Activated T-helper 2 cell treated with anti-CD3 and anti-CD28 coated beads, Interferon-gamma antibody, Interleukin-2, Interleukin-4, amounts not matched to agents 10 μg/mL and 5 μg/mL and 100 μg/mL, durations not matched to agents 14 hours and 24 hours and 36 hours (primary cell): ENCODE measurements around the gene PLD3. TPM values are rescaled to one million over a fixed set of nuclear protein-coding genes. Genes with fewer than 3 reads are reported as not detected.

ENCODE experiments used
- DNase-seq: peaks from one replicate; pipeline ENCODE4 v3.0.0; 2021; ENCODE audit warnings: low spot score
- H3K27ac Mint-ChIP-seq: one replicate; pipeline ENCODE4 v1.8.0; 2021; ENCODE audit warnings: mixed read lengths
- H3K27me3 Mint-ChIP-seq: one replicate; pipeline ENCODE4 v1.8.0; 2021; ENCODE audit warnings: low read depth, mixed read lengths
- H3K36me3 Mint-ChIP-seq: one replicate; pipeline ENCODE4 v1.8.0; 2021; ENCODE audit warnings: low read depth, mixed read lengths
- H3K4me1 Mint-ChIP-seq: one replicate; pipeline ENCODE4 v1.8.0; 2021; ENCODE audit warnings: low read depth, mixed read lengths
- H3K4me3 Mint-ChIP-seq: one replicate; pipeline ENCODE4 v1.8.0; 2021; ENCODE audit warnings: low read depth, mild to moderate bottlenecking, moderate library complexity, mixed read lengths
- H3K9me3 Mint-ChIP-seq: one replicate; pipeline ENCODE4 v1.8.0; 2021; ENCODE audit warnings: mixed read lengths
- intact Hi-C: fragments of 100-400 bp; cut with micrococcal nuclease; formaldehyde crosslinking; loops from one replicate; pipeline ENCODE4 v1.15.1; 2023
- total RNA-seq: library from RNA; stranded (reverse); gene quantifications from 2 replicates; pipeline ENCODE4 v1.2.3, GENCODE V29; 2022

Gene PLD3
- total RNA-seq, 1 donor from 2014 or later: 59.2 TPM

DNA sequence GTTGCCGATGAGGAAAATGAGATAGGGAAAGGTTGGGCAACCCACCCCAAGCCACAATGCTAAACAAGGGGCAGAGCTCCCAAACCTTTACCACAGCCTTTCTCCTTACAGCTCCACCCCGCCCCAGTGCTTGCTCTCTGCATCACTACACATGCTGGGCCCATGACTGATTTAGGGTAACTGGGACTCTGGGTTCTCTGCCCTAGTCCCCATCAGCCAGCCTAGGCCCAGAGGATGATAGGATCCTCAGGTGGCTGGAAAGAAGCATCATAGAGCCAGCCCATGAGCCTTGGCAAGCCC, 11.9 kb upstream of the PLD3 start:
- no peaks in the 10 kb centered on the region for H3K27me3 Mint-ChIP-seq
- peaks cover 31% of the 10 kb centered on the region for H3K36me3 Mint-ChIP-seq

DNA sequence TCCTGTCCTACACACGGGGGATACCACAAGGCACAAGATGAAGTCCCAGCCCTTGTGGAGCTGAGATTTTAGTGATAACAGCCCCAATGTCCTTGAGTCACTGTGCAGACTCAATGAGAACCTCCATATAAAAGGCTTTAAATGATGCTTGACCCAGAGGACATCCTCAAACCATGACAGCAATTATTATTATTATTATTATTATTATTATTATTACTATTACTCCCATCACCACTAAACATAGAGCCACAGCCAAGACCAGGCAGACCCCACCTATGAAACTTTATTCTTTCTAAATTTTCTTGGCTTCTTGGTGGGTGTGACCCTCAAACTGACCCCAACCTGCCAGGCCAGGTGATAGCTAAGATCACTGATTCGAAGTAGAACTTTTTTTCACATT, 11.4 kb upstream of the PLD3 start:
- H3K27me3 Mint-ChIP-seq: no peaks in the 10 kb centered on the region
- no peak for DNase-seq
- no peaks in the 10 kb centered on the region for H3K4me1 Mint-ChIP-seq
- H3K4me3 Mint-ChIP-seq: no peak overlapping the region
- H3K27ac Mint-ChIP-seq: no peak overlapping the region
- H3K36me3 Mint-ChIP-seq: peaks cover 28% of the 10 kb centered on the region
- intact Hi-C loops: no loop called here
- no peaks in the 10 kb centered on the region for H3K9me3 Mint-ChIP-seq

More for the DNA sequence above, 11.9 kb upstream of the PLD3 start:
- Mint-ChIP-seq H3K9me3 (no peaks in the 10 kb centered on the region), H3K4me1 (no peaks in the 10 kb centered on the region), H3K4me3 (no peak overlapping the region), H3K27ac (no peak overlapping the region)
- intact Hi-C loops: no loop called here
- DNase-seq: no peak

DNA sequence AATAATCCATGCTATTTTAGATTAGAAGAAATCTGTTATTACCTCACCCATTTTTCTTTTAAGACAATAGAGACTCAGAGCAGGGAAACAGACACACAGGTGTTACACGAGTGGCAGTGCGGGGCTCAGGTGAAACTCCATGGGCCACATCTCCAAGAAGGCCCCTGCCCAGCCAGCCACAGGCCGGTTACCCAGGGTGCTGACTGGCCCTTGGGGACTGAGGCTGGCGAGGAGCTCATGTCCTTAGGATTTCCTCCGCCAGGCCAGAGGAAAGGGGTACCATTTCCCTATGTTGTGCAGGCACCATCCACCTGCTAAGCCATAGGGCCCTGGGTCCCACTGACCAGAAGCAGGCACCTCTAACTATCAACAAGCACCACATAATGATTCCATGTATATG, 10.9 kb upstream of the PLD3 start:
- Mint-ChIP-seq H3K36me3 (peaks cover 32% of the 10 kb centered on the region), H3K4me3 (no peak overlapping the region), H3K4me1 (no peaks in the 10 kb centered on the region), H3K9me3 (no peaks in the 10 kb centered on the region), H3K27me3 (no peaks in the 10 kb centered on the region), H3K27ac (no peak overlapping the region)
- no peak for DNase-seq
- intact Hi-C loops: no loop called here

DNA sequence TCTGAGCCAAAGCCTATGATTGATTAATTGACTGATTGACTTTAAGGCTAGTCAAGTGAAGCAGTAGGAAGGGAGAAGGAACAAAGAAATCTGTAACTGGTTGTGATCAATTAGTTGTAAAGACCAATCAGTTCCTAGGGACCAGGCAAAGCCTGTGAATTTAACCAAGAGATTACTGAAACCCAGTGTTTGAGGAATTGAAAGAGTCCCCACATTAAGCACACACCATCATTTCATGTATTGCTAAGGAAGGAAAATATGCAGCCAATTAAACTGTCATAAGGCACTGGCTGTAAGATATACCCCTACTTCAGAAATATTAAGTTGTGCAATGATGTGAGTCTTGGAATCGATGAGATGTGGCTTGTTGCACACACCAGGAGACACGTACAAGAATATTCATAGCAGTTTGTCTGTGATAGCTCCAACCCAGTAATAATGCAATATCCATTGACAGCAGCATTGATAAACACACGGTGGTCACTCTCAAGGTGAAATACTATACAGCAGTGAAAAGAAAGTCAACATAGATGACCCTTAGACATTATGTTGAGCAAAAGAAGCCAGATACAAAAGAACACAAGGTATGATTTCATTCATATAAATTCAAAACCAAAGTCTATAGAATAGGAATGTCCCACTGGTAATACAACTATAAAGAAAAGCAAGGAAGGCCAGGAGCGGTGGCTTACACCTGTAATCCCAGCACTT, 9.3 kb upstream of the PLD3 start:
- Mint-ChIP-seq H3K36me3 (peaks cover 24% of the 10 kb centered on the region), H3K9me3 (no peaks in the 10 kb centered on the region), H3K4me1 (peaks cover 1% of the 10 kb centered on the region), H3K27ac (no peak overlapping the region), H3K4me3 (no peak overlapping the region), H3K27me3 (no peaks in the 10 kb centered on the region)
- intact Hi-C loops: no loop called here
- DNase-seq: no peak

DNA sequence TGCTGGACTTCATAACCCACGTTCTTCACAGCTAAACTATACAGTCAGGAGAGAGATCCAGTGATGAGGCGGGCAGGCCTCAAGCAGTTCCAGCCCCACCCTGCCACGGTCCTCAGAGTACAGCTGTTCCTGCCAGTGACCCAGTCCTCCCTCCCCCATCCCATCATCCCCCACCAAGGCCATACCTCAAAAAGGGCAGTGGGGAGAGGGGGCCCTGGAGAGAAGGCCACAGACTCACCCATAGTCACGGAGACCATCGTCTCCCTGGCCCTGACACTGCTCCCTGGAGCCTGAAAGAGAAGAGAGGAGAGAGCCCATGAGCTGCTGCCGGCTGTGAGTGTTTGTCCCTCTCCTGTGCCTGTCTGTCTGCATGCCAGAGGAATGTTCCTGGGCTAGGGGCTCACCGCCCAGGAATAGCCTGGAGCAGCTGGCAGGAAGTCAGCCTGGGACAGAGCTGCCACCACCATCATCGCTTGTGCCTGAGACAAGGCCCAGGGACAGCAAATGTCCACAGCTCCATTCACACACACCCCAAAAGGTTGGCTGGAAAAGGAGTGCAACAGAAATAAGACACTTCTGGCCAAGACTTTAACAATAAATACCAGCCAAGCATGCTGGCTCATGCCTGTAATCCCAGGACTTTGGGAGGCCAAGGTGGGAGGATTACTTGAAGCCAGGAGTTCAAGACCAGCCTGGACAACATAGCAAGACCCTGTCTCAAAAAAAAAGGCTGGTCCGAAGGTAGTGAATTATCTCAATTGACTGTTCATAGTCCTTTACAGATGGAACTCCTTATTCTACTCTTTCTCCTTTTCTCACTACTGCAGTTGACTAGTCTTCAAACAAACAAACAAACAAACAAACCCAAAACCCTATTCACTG, 6.7 kb upstream of the PLD3 start:
- intact Hi-C loops: no loop called here
- no peak overlapping the region for H3K4me3 Mint-ChIP-seq
- DNase-seq: no peak
- H3K36me3 Mint-ChIP-seq: peaks cover 24% of the 10 kb centered on the region
- no peaks in the 10 kb centered on the region for H3K9me3 Mint-ChIP-seq
- H3K27ac Mint-ChIP-seq: peak overlapping the region; percentile 12
- H3K4me1 Mint-ChIP-seq: peaks cover 1% of the 10 kb centered on the region
- no peaks in the 10 kb centered on the region for H3K27me3 Mint-ChIP-seq

DNA sequence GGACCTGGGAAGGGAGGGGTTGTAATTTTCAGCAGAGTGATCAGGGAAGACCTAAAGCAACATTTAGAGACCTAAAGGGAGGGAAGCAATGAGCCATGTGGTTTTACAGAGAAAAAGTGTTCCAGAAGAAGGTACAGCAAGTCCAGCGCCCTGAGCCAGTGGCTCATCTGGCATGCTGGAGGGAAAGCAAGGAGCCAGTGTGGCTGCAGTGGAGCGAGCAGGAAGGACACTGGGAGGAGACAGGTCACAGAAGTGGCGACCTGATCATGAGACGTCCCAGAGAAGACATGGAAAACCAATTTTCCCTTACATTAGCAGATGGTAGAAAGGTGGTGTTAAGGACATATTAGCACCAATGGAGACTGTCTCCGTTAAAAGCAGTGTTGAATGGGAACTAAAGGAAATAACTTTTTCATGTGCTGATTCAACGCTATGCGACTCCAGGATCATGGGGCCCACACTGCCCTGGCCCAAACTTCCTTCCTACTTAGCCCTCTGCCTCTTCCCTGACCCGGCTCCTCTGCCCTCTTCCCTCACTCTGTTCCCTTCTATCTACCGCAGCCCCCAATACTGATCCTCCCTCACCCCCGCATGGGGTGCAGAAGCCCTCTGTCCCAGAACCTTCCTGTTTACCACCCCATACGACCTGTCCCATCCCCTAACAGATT, 5.7 kb upstream of the PLD3 start:
- DNase-seq: no peak
- peaks cover 24% of the 10 kb centered on the region for H3K36me3 Mint-ChIP-seq
- H3K9me3 Mint-ChIP-seq: no peaks in the 10 kb centered on the region
- H3K27ac Mint-ChIP-seq: no peak overlapping the region
- H3K4me1 Mint-ChIP-seq: peaks cover 9% of the 10 kb centered on the region
- intact Hi-C loops: no loop called here
- H3K27me3 Mint-ChIP-seq: no peaks in the 10 kb centered on the region
- H3K4me3 Mint-ChIP-seq: no peak overlapping the region

DNA sequence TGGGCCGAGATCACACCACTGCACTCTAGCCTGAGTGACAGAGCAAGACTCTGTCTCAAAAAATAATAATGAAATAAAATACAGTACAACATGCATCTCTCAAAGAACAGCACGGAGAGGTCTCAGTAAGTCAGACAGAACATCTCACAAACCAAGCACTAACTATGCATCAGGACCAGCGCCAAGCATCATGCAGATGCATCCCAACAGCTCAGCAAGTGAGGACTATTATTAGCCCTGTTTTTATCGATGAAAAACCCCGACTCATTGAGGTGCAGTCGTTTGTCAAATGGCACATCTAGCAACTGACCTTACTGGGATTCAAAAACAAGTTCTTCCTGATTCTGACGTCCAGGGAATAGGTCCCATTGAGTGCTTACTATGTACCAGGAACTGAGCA, 4.1 kb upstream of the PLD3 start:
- Mint-ChIP-seq H3K4me3 (no peak overlapping the region), H3K9me3 (no peaks in the 10 kb centered on the region), H3K27ac (no peak overlapping the region), H3K27me3 (no peaks in the 10 kb centered on the region), H3K4me1 (peaks cover 14% of the 10 kb centered on the region), H3K36me3 (peaks cover 16% of the 10 kb centered on the region)
- DNase-seq: no peak
- intact Hi-C loops: no loop called here

DNA sequence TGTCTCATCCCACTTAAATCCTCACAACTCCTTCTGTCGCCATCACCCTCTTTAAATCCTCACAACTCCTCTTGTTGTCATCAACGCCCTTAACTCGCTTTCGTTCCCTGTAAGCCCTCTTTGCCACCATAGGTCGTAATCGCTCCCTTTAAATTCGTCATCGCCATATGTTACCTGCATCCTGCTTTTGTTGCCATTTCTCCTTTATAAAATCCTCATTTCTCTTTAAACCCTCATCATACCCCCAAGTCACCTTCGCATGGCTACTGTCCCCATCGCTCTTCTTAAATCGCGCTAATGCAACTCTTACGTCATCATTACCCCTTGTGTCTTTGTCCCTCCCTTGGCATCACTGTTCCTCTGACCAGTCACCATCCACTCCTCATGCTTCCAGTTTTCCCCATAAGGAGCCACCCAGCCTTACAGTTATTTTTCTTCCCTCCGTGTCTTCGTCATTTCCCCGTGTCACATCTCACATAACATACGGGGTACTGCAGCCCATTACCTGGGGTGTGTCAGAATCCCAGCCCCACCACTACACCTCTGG, 539 bp downstream of the PLD3 start:
- peaks cover 16% of the 10 kb centered on the region for H3K4me1 Mint-ChIP-seq
- peak overlapping the region; percentile 99 for H3K4me3 Mint-ChIP-seq
- H3K36me3 Mint-ChIP-seq: peaks cover 4% of the 10 kb centered on the region
- intact Hi-C loops: loop anchor here (1.0 kb wide), 1 partner anchor 180 kb away; no protein-coding TSS in a partner anchor
- no peaks in the 10 kb centered on the region for H3K9me3 Mint-ChIP-seq
- peak overlapping the region; percentile 90 for H3K27ac Mint-ChIP-seq
- no peaks in the 10 kb centered on the region for H3K27me3 Mint-ChIP-seq
- no peak for DNase-seq

DNA sequence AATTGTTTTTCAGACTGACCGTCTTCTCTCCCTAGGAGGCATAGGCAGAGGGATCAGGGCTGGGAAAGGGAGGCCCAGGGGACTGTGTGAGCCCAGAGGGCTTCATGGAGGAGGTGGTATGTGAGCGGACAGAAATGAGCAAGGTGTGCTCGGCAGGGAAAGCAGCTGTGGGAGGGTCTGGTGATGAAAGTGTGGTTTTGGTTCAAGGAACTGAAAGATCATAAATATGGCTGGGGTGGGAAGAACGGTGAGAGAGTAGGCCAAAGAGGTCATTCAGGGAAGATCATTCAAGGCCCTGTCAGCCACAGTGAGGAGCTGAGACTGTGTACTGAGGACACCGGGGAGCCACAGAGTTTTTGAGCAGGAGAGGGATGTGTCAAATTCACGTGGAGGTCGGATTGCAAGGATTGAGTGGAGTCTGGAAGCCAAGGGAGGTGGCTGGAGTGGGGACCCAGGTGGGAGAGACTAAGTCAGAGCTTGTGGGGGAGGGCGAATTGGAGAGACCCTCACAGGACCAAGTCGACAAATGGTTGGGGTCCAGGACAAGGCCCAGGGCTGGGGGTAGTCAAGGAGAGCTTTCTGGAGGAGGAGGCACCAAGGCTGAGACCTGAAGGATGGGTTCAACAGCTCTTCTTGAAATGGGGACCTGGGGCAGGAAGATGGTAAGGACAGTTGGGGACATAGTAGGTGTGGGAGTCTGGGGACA, 7.6 kb downstream of the PLD3 start:
- intact Hi-C loops: no loop called here
- Mint-ChIP-seq H3K27ac (no peak overlapping the region), H3K4me3 (no peak overlapping the region), H3K9me3 (no peaks in the 10 kb centered on the region), H3K4me1 (peaks cover 5% of the 10 kb centered on the region), H3K27me3 (no peaks in the 10 kb centered on the region), H3K36me3 (no peaks in the 10 kb centered on the region)
- DNase-seq: no peak

DNA sequence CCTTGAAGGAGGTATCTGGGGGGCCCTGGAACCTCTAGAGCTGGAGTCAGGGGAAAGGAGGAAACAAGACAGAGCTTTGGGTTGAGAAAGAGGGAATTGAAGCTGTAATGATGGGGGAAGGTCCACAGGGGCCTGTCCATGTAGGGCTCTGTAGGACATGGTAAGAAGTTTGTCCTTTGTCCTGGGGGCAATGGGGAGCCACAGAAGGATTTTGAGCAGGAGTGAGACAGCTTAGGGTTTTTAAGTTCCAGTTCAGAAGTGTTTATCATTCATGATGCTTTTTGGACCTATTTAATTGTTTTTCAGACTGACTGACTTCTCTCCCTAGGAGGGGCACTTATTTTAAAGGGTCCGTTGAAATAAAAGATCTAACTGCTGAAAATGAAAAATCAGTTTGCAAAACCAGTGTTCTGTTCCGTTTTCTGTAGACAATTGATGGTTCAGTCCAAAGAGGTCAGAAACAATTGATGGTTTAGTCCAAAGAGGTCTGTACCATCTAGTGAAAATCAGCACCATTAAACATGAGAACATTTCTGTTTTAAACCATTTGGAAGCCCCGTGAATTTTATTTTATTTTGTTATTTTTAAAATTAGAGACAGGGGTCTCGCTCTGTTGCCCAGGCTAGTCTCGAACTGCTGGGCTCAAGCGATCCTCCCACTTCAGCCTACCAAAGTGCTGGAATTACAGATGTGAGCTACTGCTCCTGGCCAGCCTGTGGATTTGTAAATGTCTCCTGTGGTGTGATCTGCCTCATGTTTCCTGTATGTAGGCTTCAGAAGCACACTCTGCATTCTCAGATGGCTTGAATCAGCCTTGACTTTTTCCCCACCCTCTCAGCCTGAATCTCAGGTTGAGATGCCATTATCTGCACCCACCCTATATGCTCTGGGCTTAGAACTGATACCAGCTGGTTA, 8.4 kb downstream of the PLD3 start:
- intact Hi-C loops: no loop called here
- DNase-seq: no peak
- no peak overlapping the region for H3K27ac Mint-ChIP-seq
- H3K36me3 Mint-ChIP-seq: no peaks in the 10 kb centered on the region
- peaks cover 5% of the 10 kb centered on the region for H3K4me1 Mint-ChIP-seq
- H3K4me3 Mint-ChIP-seq: no peak overlapping the region
- no peaks in the 10 kb centered on the region for H3K27me3 Mint-ChIP-seq
- H3K9me3 Mint-ChIP-seq: no peaks in the 10 kb centered on the region

DNA sequence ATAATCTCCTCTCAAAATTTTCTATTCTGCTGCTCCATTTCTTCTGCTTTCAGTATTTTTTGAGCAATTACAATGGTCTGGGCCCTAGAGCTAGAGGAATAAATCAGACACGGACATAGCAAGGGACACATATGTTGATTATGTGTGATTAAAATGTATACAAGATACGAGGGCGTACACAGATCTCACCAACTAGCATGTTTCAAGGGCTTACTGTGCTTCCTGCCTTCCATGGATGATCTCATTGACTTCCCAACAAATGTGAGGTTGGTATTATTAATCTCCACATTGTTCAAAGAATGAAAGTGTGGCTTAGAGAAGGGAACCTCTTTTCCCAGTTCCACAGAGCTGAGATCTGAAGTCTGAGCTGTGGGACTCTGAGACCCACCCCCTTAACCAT, 9.1 kb downstream of the PLD3 start:
- no peak for DNase-seq
- no peaks in the 10 kb centered on the region for H3K9me3 Mint-ChIP-seq
- H3K27ac Mint-ChIP-seq: no peak overlapping the region
- H3K36me3 Mint-ChIP-seq: no peaks in the 10 kb centered on the region
- H3K27me3 Mint-ChIP-seq: no peaks in the 10 kb centered on the region
- H3K4me1 Mint-ChIP-seq: peaks cover 7% of the 10 kb centered on the region
- intact Hi-C loops: no loop called here
- no peak overlapping the region for H3K4me3 Mint-ChIP-seq

DNA sequence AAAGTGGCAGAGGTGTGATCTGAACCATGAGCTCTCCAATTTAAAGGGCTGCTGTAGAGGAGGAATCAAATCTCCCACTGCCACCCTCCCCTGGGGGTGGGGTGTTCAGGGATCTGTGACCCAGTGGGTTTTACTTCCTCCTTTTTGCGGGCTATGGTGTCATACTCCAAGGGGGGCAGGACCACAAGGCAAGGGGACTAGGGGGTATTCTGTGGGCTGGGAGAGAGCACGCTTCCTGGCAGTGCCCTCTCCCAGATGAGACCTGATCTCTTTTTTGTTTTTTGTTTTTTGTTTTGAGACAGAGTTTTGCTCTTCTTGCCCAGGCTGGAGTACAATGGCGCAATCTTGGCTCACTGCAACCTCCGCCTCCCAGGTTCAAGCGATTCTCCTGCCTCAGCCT, 10.3 kb downstream of the PLD3 start:
- H3K4me1 Mint-ChIP-seq: peaks cover 10% of the 10 kb centered on the region
- intact Hi-C loops: no loop called here
- no peak overlapping the region for H3K4me3 Mint-ChIP-seq
- no peak for DNase-seq
- H3K27me3 Mint-ChIP-seq: no peaks in the 10 kb centered on the region
- no peak overlapping the region for H3K27ac Mint-ChIP-seq
- no peaks in the 10 kb centered on the region for H3K36me3 Mint-ChIP-seq
- H3K9me3 Mint-ChIP-seq: no peaks in the 10 kb centered on the region
